Fibroblast of mammary gland (primary cell): ENCODE measurements around the gene PKIG.

Experiments used
- DNase-seq: peaks from one replicate; pipeline ENCODE4 v3.0.0-alpha.2; 2010; ENCODE audit warnings: low read depth
- H3K4me3 ChIP-seq: 2 replicates; pipeline ENCODE4 v1.5.1; 2011; ENCODE audit warnings: low read depth, mild to moderate bottlenecking, low read length, moderate library complexity; ENCODE audit not compliant: control insufficient read depth
- TF ChIP-seq, protein P1 (sequence below): conservative IDR thresholded peaks from 2 replicates; pipeline ENCODE4 v1.5.1; 2011; ENCODE audit warnings: low read depth, low read length, inconsistent platforms; ENCODE audit not compliant: control insufficient read depth, insufficient read depth

The PKIG gene

DNA sequence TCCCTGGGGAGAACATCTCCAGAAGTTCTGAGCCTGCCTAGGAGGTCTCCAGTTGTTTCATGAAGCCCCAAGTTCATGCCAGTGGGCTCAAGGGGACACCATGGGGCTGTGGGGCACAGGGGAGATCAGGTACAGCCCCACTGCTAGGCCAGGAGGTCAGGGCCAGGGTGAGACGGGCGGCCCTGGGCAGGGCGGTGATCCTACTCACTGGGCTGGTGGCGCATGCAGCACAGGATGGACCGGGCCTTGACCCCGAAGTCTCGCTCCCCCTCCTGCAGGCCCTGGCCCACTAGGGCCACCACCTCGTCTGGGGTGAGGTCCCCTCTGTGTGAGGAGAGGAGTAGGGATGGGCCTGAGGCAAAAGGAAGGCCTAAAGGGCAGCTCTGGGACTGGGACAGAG is 43.0 kb downstream of the PKIG start:
- no peak for DNase-seq
- no peak overlapping the region for H3K4me3 ChIP-seq
- TF ChIP-seq, protein P1, sequence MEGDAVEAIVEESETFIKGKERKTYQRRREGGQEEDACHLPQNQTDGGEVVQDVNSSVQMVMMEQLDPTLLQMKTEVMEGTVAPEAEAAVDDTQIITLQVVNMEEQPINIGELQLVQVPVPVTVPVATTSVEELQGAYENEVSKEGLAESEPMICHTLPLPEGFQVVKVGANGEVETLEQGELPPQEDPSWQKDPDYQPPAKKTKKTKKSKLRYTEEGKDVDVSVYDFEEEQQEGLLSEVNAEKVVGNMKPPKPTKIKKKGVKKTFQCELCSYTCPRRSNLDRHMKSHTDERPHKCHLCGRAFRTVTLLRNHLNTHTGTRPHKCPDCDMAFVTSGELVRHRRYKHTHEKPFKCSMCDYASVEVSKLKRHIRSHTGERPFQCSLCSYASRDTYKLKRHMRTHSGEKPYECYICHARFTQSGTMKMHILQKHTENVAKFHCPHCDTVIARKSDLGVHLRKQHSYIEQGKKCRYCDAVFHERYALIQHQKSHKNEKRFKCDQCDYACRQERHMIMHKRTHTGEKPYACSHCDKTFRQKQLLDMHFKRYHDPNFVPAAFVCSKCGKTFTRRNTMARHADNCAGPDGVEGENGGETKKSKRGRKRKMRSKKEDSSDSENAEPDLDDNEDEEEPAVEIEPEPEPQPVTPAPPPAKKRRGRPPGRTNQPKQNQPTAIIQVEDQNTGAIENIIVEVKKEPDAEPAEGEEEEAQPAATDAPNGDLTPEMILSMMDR = no peak

GRCh38 chr20:44626278-44626677 is 43.9 kb downstream of the PKIG start:
- TF ChIP-seq, protein P1 = no peak
- no peak overlapping the region for H3K4me3 ChIP-seq
- DNase-seq = no peak

GRCh38 chr20:44627364-44628010 is 45.1 kb downstream of the PKIG start:
- DNase-seq = peak; percentile 59
- TF ChIP-seq, protein P1 = no peak
- H3K4me3 ChIP-seq = no peak overlapping the region

DNA sequence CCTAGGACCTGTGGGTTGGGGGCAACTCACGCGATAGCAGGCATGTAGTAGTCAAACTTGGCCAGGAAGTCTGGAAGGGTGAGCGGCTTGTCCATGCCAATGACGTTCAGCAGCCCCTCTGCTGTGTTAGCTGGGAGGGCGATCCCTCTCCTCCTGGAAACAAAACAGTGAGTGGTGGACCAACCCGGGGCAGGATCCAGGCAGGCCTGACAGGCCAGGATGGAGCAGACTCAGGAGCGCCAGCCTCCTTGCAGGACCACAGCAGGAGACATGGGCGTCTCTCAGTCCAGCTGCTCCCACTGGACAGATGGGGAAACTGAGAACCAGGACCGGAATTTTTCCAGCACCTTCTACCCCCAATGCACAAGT is 46.6 kb downstream of the PKIG start:
- no peak overlapping the region for H3K4me3 ChIP-seq
- TF ChIP-seq, protein P1 = no peak
- DNase-seq = no peak

- TF ChIP-seq, protein P1 = no peak
- no peak for DNase-seq
- no peak overlapping the region for H3K4me3 ChIP-seq
These were observed 47.2 kb downstream of the PKIG start for GRCh38 chr20:44629542-44629941.

GRCh38 chr20:44630297-44630696 is 47.9 kb downstream of the PKIG start:
- DNase-seq = no peak
- no peak overlapping the region for H3K4me3 ChIP-seq
- TF ChIP-seq, protein P1 = no peak
